Retinal pigment epithelial cell (primary cell): Measurements from ENCODE around the gene IFNL4.
"Not testable (repeated sequence)": the region's sequence is repeated elsewhere in the genome, so short reads cannot be mapped to it uniquely, and the experiment has no call there.

Source experiments
- DNase-seq: peaks from one replicate; pipeline ENCODE4 v3.0.0-alpha.2; 2010; ENCODE audit warnings: low read depth
- H3K4me3 ChIP-seq: 2 replicates; pipeline ENCODE4 v1.5.1; 2011; ENCODE audit warnings: mild to moderate bottlenecking, low read length, control low read depth, moderate library complexity
- CTCF ChIP-seq: conservative IDR thresholded peaks from 2 replicates; pipeline ENCODE4 v1.5.1; 2011; ENCODE audit warnings: low read depth, low read length, control low read depth, inconsistent platforms

IFNL4 gene

GRCh38 chr19:39253374-39254149, 4.9 kb upstream of the IFNL4 start:
- no peak for TF ChIP-seq CTCF
- no peak overlapping the region for H3K4me3 ChIP-seq
- DNase-seq: no peak

GRCh38 chr19:39252458-39252857, 3.8 kb upstream of the IFNL4 start:
- DNase-seq: no peak
- H3K4me3 ChIP-seq: no peak overlapping the region
- no peak for TF ChIP-seq CTCF

GRCh38 chr19:39251846-39252245, 3.2 kb upstream of the IFNL4 start:
- TF ChIP-seq CTCF: no peak
- DNase-seq: no peak
- no peak overlapping the region for H3K4me3 ChIP-seq

- no peak for DNase-seq
- no peak for TF ChIP-seq CTCF
- H3K4me3 ChIP-seq: no peak overlapping the region
Measured at GRCh38 chr19:39251081-39251480, 2.4 kb upstream of the IFNL4 start.

- no peak for TF ChIP-seq CTCF
- DNase-seq: no peak
- no peak overlapping the region for H3K4me3 ChIP-seq
Measured at GRCh38 chr19:39247701-39248664, 673 bp downstream of the IFNL4 start.

- no peak overlapping the region for H3K4me3 ChIP-seq
- no peak for TF ChIP-seq CTCF
- no peak for DNase-seq
Measured at GRCh38 chr19:39246951-39247669, 1.5 kb downstream of the IFNL4 start.

- not testable (repeated sequence) for H3K4me3 ChIP-seq, DNase-seq
Measured at GRCh38 chr19:39245166-39245565, 3.5 kb downstream of the IFNL4 start.

GRCh38 chr19:39244410-39245100, 4.1 kb downstream of the IFNL4 start, which contains the start of gene IFNL3:
IFNL3 (minus strand) TSS chr19:39245006; CDS start chr19:39244967, 39 bp downstream.
- not testable (repeated sequence) for DNase-seq, H3K4me3 ChIP-seq

GRCh38 chr19:39243741-39244140, 4.9 kb downstream of the IFNL4 start:
- not testable (repeated sequence) for DNase-seq, H3K4me3 ChIP-seq
